Measurements from ENCODE around the gene NPPB.

- TF ChIP-seq CTCF (conservative IDR thresholded peaks at IDR 0.05; ENCODE audit: low read length) (no peak), EZH2phosphoT487 (IDR thresholded peaks at IDR 0.05; ENCODE audit: borderline replicate concordance, low read depth, low read length) (no peak)
Observed at GRCh38 chr1:11898831-11899467, 40.2 kb upstream of the NPPB start.

All from OCI-LY7 (cell line).